OCI-LY7 (cell line): ENCODE results near the gene PLEKHG1. TPM values are rescaled to one million over a fixed set of nuclear protein-coding genes. Genes with fewer than 3 reads are reported as not detected.

Experiments used
- BruUV-seq: library from RNA; stranded (reverse); fragments of 400-500 nt; replicated peaks from 2 replicates; lab custom pipeline; 2021; lab: Mats Ljungman, UMichigan
- CTCF ChIA-PET: fragments of 300-600 bp; sonication (Branson Sonifier 250); formaldehyde crosslinking; loops from one replicate; lab custom pipeline; 2022; ENCODE audit warnings: antibody characterized with exemption; ENCODE audit not compliant: unreplicated experiment; lab: Charles Lee
- POLR2A ChIA-PET: fragments of 300-600 bp; sonication (Branson Sonifier 250); formaldehyde crosslinking; loops from one replicate; lab custom pipeline; 2022; ENCODE audit warnings: antibody characterized with exemption; lab: Charles Lee
- DNase-seq: peaks from one replicate; pipeline ENCODE4 v3.0.0-alpha.2; 2015; ENCODE audit warnings: low spot score
- H2AFZ ChIP-seq: fragments of 200-600 bp; sonication (generic), shearing (Covaris generic); 2 replicates; pipeline ENCODE4 v1.6.1; 2014; ENCODE audit warnings: mild to moderate bottlenecking, antibody characterized with exemption, low read length, moderate library complexity
- H3K27ac ChIP-seq: fragments of 200-600 bp; sonication (generic); 2 replicates; pipeline ENCODE4 v1.5.1; 2014; ENCODE audit warnings: mixed run types, low read depth, mild to moderate bottlenecking, moderate library complexity, low read length, inconsistent platforms; ENCODE audit not compliant: poor library complexity, severe bottlenecking
- H3K36me3 ChIP-seq: fragments of 200-600 bp; sonication (generic); 2 replicates; pipeline ENCODE4 v1.6.1; 2014; ENCODE audit warnings: mild to moderate bottlenecking, antibody characterized with exemption, low read length, moderate library complexity, mixed read lengths; ENCODE audit not compliant: insufficient read depth
- H3K4me1 ChIP-seq: fragments of 200-600 bp; sonication (generic); 2 replicates; pipeline ENCODE4 v1.5.1; 2014; ENCODE audit warnings: mild to moderate bottlenecking, low read length; ENCODE audit not compliant: insufficient read depth, poor library complexity, severe bottlenecking
- H3K4me2 ChIP-seq: fragments of 200-600 bp; sonication (generic); 2 replicates; pipeline ENCODE4 v1.6.1; 2014; ENCODE audit warnings: mild to moderate bottlenecking, low read length
- H3K4me3 ChIP-seq: fragments of 200-600 bp; sonication (generic); 2 replicates; pipeline ENCODE4 v1.5.1; 2014; ENCODE audit warnings: mild to moderate bottlenecking, low read depth, low read length; ENCODE audit not compliant: poor library complexity, severe bottlenecking
- H3K79me2 ChIP-seq: fragments of 200-600 bp; sonication (generic); 2 replicates; pipeline ENCODE4 v1.6.1; 2016; ENCODE audit warnings: low read depth, mild to moderate bottlenecking, low read length, moderate library complexity, mixed read lengths; ENCODE audit not compliant: insufficient read depth
- H3K9me2 ChIP-seq: fragments of 200-600 bp; sonication (generic); 2 replicates; pipeline ENCODE4 v1.6.1; 2016; ENCODE audit warnings: mild to moderate bottlenecking, low read length, mixed read lengths; ENCODE audit not compliant: insufficient read depth
- H3K9me3 ChIP-seq: fragments of 200-600 bp; sonication (generic); 2 replicates; pipeline ENCODE4 v1.6.1; 2014; ENCODE audit warnings: mild to moderate bottlenecking, mixed run types, low read length, mixed read lengths
- H4K20me1 ChIP-seq: fragments of 200-600 bp; sonication (generic); 2 replicates; pipeline ENCODE4 v1.6.1; 2014; ENCODE audit warnings: mild to moderate bottlenecking, antibody characterized with exemption, low read length, moderate library complexity, mixed read lengths; ENCODE audit not compliant: insufficient read depth
- CTCF ChIP-seq: fragments of 200-600 bp; sonication (generic); conservative IDR thresholded peaks from 2 replicates; pipeline ENCODE4 v1.5.1; 2014; ENCODE audit warnings: mild to moderate bottlenecking, antibody characterized with exemption, low read length, moderate library complexity, mixed read lengths
- EZH2phosphoT487 ChIP-seq: fragments of 200-600 bp; sonication (generic); IDR thresholded peaks from 2 replicates; pipeline ENCODE4 v1.6.1; 2018; ENCODE audit warnings: low read depth, borderline replicate concordance, mild to moderate bottlenecking, mixed run types, antibody characterized with exemption, low read length, moderate library complexity, mixed read lengths
- intact Hi-C: fragments of 100-400 bp; cut with micrococcal nuclease; formaldehyde crosslinking; loops from one replicate; pipeline ENCODE4 v1.10.0; 2022; ENCODE audit not compliant: unreplicated experiment
- total RNA-seq, 2 experiments: library from RNA; depleted of rRNA in 1 of 2; stranded (reverse); fragments of >200 nt in 1 of 2; shearing (Covaris generic) in 1 of 2; gene quantifications; 2 replicates each; pipeline ENCODE4 v1.2.3, GENCODE V29; 2014 to 2022

The PLEKHG1 gene
- total RNA-seq, 2 experiments from 2014 or later, result 17.9 to 19.6 TPM

DNA sequence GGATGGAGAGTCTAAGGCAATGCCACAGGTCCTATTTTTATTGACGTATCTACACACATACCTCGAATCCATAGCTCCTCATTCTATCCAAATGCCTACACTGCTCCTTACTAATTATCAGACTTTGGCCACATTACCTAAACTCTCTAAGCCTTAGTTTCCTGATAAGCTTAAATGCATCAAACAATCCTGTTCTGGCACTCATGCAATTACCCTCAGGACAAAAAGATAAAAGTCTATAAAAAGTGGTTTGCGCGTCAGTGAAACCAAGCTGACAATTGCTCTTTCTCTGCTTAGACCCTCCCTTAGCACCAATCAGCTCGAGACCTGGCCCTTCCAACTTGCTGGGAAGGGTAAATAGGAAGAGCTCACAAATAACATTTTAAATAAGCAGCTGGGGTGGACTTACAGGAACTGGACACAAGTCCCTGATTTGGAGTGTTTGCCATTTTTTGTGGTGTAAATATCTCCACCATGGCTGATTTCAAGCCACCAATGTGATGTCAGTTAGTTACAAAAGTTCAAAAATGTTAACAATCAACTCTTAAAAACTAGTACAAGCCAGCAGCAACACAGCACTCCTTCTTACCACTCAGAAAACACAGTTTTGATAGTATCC, 7.2 kb upstream of the PLEKHG1 start:
- Histone ChIP-seq H3K79me2 (no peaks in the 10 kb centered on the region), H3K4me2 (no peak overlapping the region), H2AFZ (no peak overlapping the region), H3K9me3 (no peaks in the 10 kb centered on the region), H3K4me3 (no peak overlapping the region), H3K4me1 (peaks cover 33% of the 10 kb centered on the region), H3K36me3 (no peaks in the 10 kb centered on the region), H4K20me1 (no peaks in the 10 kb centered on the region), H3K27ac (no peak overlapping the region), H3K9me2 (no peaks in the 10 kb centered on the region)
- ChIA-PET CTCF (interaction anchor here (0.6 kb wide), 1 partner anchor 15 kb away, joined by 3 read pairs; no protein-coding TSS in a partner anchor), POLR2A (interaction anchor here (0.5 to 1.8 kb wide), 3 partner anchors 8 to 49 kb away, joined by 4 to 6 read pairs (median 4); no protein-coding TSS in a partner anchor)
- no peak for DNase-seq
- TF ChIP-seq EZH2phosphoT487, result no peak
- no peak for TF ChIP-seq CTCF
- BruUV-seq, result no TSS peak
- intact Hi-C loops, result loop anchor here (10.0 kb wide), 1 partner anchor 508 kb away; no protein-coding TSS in a partner anchor

DNA sequence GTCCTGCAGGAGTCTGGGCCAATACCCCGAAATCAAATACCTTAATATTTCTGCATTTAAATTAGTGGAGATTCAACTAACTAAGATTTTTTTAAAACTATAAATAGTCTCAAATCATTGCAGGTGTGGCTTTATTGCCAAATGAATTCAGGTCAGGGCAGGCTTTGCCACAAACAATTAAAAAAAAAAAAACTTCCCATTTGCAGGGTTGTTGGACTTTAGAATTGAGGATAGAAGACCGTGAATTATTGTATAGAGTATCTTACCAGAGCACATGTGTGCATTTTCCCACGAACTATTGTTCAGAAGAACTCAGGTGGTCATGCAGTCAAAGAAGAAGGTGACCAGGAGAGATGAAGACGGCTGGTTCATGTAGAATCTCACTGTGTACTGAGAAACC, 6.6 kb upstream of the PLEKHG1 start:
- Histone ChIP-seq H2AFZ (no peak overlapping the region), H4K20me1 (no peaks in the 10 kb centered on the region), H3K79me2 (no peaks in the 10 kb centered on the region), H3K9me3 (no peaks in the 10 kb centered on the region), H3K27ac (no peak overlapping the region), H3K9me2 (no peaks in the 10 kb centered on the region), H3K4me1 (peaks cover 39% of the 10 kb centered on the region), H3K4me2 (no peak overlapping the region), H3K4me3 (no peak overlapping the region), H3K36me3 (no peaks in the 10 kb centered on the region)
- intact Hi-C loops, result loop anchor here (10.0 kb wide), 1 partner anchor 508 kb away; no protein-coding TSS in a partner anchor
- no TSS peak for BruUV-seq
- no peak for DNase-seq
- ChIA-PET CTCF (no interaction called here), POLR2A (interaction anchor here (0.5 to 1.8 kb wide), 3 partner anchors 8 to 48 kb away, joined by 4 to 6 read pairs (median 4); no protein-coding TSS in a partner anchor)
- no peak for TF ChIP-seq EZH2phosphoT487
- no peak for TF ChIP-seq CTCF

DNA sequence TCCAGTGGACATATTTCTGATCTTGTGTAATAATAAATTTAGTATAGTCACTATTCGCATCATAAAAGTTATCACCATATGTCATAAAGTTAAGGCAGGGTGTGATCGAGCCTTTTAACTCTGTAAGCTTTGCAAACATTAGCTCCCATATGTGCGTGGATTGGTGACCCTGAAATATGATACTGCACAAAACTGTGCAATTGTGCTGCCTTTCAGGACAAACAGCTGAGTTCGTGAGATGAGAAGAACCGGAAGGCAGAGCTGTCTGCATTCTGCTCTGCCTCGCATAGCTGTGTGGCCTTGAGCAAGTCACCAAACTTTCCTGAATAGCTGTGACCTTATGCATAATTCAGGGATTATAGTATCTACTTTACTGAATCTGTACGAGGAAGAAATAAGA, 3.2 kb upstream of the PLEKHG1 start:
- H2AFZ ChIP-seq, result no peak overlapping the region
- no peak overlapping the region for H3K27ac ChIP-seq
- no peaks in the 10 kb centered on the region for H4K20me1 ChIP-seq
- BruUV-seq, result no TSS peak
- H3K79me2 ChIP-seq, result no peaks in the 10 kb centered on the region
- no peaks in the 10 kb centered on the region for H3K9me2 ChIP-seq
- no peak overlapping the region; the same call in 1 of the 2 replicates for H3K4me2 ChIP-seq
- no peaks in the 10 kb centered on the region for H3K36me3 ChIP-seq
- DNase-seq, result peak; percentile 28
- POLR2A ChIA-PET, result interaction anchor here (0.6 to 0.7 kb wide), 2 partner anchors 193 to 233 kb away, joined by 3 read pairs; no protein-coding TSS in a partner anchor
- no peak overlapping the region for H3K4me3 ChIP-seq
- TF ChIP-seq CTCF, result no peak
- TF ChIP-seq EZH2phosphoT487, result no peak
- CTCF ChIA-PET, result no interaction called here
- H3K4me1 ChIP-seq, result peaks cover 47% of the 10 kb centered on the region
- H3K9me3 ChIP-seq, result no peaks in the 10 kb centered on the region
- intact Hi-C loops, result loop anchor here (10.0 kb wide), 1 partner anchor 512 kb away; no protein-coding TSS in a partner anchor
